ENCODE results near the gene PRIM2.
"Not testable (repeated sequence)": the region's sequence is repeated elsewhere in the genome, so short reads cannot be mapped to it uniquely, and the experiment has no call there.

- TF ChIP-seq, protein P1, sequence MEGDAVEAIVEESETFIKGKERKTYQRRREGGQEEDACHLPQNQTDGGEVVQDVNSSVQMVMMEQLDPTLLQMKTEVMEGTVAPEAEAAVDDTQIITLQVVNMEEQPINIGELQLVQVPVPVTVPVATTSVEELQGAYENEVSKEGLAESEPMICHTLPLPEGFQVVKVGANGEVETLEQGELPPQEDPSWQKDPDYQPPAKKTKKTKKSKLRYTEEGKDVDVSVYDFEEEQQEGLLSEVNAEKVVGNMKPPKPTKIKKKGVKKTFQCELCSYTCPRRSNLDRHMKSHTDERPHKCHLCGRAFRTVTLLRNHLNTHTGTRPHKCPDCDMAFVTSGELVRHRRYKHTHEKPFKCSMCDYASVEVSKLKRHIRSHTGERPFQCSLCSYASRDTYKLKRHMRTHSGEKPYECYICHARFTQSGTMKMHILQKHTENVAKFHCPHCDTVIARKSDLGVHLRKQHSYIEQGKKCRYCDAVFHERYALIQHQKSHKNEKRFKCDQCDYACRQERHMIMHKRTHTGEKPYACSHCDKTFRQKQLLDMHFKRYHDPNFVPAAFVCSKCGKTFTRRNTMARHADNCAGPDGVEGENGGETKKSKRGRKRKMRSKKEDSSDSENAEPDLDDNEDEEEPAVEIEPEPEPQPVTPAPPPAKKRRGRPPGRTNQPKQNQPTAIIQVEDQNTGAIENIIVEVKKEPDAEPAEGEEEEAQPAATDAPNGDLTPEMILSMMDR (conservative IDR thresholded peaks at IDR 0.05 in 1 of 2, IDR thresholded peaks at IDR 0.05 in 1 of 2; ENCODE audit: low read depth in 1 of 2, low read length in 2 of 2) = not testable (repeated sequence)
- TF ChIP-seq EZH2 (IDR thresholded peaks at IDR 0.05; ENCODE audit: low read length, missing control alignments) = not testable (repeated sequence)
Measured at GRCh38 chr6:57551961-57552360, 234.5 kb downstream of the PRIM2 start.

Data from fibroblast of lung (primary cell).